ENCODE results near the gene EFCC1.

Gene EFCC1

DNA sequence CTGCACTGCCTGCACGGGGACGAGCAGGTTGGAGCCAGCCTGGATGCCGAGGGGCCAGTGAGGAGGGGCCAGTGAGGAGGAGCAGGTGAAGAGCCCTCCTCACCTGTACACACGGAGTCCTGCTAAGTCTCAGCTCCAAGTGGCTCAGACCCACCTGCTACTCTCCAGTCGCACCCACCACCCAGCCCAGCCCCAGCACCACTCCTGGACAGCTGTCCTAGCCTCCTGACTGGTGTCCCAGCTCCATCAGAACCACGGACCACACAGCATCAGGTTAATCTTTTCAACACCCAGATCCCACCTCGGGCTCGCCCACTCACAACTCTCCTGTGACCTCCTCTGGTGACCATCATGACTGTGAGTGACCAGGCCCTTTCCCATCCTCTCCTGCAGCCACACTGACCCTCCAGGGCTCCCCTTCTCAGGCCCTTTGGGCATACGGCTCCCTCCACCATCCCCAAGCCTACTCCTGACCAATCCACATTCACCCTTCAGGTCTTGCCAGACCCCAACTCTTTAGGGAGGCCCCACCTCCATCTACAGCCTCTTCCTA is 13.8 kb downstream of the EFCC1 start:
- TF ChIP-seq GATA3 (IDR thresholded peaks at IDR 0.05; ENCODE audit: low read depth, low read length) (no peak), GATA2 (IDR thresholded peaks at IDR 0.05; ENCODE audit: low read depth, low read length) (no peak)

DNA sequence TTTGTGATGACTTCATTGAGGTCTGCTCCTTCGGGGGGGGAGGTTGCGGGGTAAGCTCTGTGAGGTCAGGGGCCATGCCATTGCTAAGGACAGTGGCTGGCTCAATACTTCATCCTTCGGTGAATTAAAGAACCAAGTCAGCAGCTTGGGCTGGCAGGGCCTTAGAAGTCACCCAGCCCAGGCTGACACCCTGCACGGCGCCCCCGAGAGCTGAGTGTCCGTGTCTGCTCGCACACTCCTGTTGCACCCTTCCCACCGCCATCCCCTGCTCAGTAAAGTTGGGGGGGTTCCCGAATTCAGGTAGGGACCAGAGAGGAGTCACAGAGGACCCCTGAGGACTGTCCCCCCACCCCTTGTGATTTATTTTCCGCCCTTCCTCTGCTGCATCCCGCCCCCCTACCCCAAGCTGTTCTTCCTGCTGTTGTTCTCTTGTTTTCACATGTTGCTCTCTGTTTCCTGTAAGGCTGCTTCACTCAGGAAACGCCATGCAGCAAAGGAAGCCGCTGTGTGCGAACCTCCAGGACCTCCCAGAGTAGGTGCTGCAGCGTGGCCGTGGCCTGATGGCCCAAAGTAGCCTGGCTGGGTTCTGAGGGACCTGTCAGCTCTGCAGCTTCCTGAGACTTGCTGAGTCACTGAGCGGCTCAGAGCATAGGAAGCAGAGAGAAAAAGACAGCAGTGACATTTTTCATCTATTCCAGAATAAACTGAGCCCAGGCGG is 14.4 kb downstream of the EFCC1 start:
- TF ChIP-seq GATA3 (IDR thresholded peaks at IDR 0.05; ENCODE audit: low read depth, low read length) (no peak), GATA2 (IDR thresholded peaks at IDR 0.05; ENCODE audit: low read depth, low read length) (no peak)

DNA sequence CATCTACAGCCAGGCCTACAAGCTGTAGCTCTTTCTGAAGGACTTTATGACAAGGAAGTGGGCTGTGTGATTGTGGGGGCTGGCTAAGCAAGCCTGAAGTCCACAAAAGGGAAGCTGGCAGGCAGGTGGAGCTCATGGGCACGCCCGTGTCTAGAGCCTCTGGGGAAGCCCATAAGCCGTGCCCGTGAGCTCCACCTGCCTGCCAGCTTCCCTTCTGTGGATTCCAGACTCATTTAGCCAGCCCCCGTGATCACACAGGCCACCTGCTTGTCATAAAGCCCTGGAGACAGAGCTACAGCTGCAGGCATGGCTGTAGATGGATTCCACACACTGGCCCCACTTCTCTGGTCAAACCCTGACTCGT is 15.2 kb downstream of the EFCC1 start:
- TF ChIP-seq GATA3 (IDR thresholded peaks at IDR 0.05; ENCODE audit: low read depth, low read length) (no peak), GATA2 (IDR thresholded peaks at IDR 0.05; ENCODE audit: low read depth, low read length) (no peak)

DNA sequence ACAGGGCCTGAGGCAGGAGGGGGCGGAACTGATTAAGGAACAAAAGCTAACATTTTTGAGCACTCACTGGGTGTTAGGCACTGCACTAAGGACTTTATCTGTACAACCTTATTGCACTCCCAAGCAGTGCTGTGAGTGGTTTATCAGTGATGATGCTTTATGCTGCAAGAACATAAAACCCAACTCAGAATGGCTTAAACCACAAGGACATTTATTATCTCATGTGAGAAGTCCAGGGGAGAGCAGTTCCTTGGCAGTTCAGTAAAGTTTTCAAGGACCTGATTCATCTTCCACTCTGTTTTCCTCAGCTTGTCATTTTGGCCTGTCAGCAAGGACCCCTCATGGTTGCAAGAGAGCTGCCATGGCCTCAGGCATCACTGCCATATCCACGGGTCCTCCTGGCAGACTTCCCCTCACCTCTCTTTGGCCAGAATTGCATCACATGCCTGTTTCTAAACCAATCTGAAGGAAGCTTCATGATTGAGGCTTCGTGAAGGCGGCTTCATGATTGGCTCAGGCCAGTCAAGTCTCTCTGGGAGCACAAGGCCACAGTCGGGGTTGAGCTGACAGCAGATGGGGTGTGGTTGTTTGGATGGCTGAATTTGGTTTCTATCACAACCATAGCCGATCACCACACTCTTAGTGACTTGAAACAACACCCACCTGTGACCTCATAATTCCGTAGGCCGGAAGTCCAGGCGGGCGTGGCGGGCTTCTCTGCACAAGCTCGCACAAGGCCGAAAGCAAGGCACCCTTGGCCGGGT is 15.8 kb downstream of the EFCC1 start:
- TF ChIP-seq GATA2 (IDR thresholded peaks at IDR 0.05; ENCODE audit: low read depth, low read length), result no peak
- TF ChIP-seq GATA3 (IDR thresholded peaks at IDR 0.05; ENCODE audit: low read depth, low read length), result no peak

DNA sequence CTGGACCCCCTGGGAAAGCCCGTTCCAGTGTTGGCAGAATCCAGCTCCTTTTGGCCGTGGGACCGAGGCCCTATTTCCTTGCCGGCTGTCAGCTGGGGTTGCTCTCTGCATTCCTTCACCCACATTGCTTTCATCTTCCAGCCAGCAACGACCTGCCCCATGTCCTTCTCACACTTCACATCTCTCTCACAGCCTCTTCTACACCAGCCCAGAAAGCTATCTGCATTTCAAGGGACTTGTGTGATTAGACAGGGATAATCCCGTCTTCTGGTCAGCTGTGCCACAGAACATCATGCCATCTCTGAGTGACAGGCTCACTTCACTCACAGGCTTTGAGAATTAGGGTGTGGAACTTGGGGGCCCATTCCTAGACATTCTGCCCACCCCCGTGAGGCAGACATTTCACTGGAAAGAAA is 16.4 kb downstream of the EFCC1 start:
- no peak for TF ChIP-seq GATA2 (IDR thresholded peaks at IDR 0.05; ENCODE audit: low read depth, low read length)
- no peak for TF ChIP-seq GATA3 (IDR thresholded peaks at IDR 0.05; ENCODE audit: low read depth, low read length)

DNA sequence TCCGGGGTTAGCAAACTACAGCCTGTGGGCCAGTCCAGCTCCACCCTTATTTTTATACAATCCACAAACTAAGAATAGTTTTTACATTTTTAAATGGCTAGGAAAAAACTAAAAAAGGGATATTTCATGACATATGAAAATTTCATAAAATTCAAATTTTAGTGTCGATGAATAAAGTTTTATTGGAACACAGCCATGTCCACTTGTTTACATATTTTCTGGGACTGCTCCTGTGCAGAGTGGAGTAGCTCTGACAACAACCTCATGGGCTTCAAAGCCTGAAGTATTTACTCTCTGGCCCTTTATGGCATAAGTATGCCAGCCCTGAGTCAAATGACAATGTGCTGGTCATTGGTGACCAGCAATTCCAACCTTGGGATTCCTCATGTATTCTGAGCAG is 17.2 kb downstream of the EFCC1 start:
- TF ChIP-seq GATA2 (IDR thresholded peaks at IDR 0.05; ENCODE audit: low read depth, low read length) (no peak), GATA3 (IDR thresholded peaks at IDR 0.05; ENCODE audit: low read depth, low read length) (no peak)

DNA sequence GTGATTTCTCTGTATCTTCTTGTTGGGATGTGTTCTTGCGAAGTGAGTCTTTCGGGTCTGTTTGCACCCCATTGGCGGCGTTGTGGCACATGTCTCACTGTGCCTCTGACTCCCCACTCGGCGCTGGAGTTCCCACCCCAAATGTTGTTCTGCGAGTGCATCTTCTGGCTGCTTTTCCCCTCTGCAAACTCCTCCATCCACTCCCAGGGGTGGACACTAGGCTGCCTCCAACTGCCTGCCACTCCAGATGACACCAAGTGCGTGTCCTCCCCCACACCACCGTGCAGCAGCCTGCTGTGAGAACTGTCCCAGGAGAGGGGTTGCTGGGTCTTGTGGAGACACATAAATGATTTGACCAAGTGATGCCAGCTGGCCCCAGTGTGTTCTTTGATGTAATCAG is 17.6 kb downstream of the EFCC1 start:
- no peak for TF ChIP-seq GATA3 (IDR thresholded peaks at IDR 0.05; ENCODE audit: low read depth, low read length)
- TF ChIP-seq GATA2 (IDR thresholded peaks at IDR 0.05; ENCODE audit: low read depth, low read length), result no peak

DNA sequence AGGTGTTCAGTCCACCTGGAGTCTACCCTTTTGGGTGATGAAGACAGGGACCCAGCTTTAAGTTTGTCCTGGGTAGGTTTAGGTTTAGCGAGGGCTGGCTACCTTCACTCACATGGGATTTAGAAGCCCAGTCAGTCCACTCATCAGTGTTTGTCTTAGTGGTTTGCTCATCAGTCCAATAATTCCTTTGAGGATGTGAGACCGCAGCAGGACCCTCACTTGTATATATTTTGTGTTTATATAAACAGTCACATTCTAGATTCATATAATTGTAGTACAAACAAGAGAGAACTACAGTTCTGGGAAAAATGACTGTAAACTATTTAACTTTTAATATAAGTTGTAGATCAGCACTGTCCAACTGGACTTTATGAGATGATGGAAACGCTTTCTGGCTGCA is 18.2 kb downstream of the EFCC1 start:
- no peak for TF ChIP-seq GATA3 (IDR thresholded peaks at IDR 0.05; ENCODE audit: low read depth, low read length)
- TF ChIP-seq GATA2 (IDR thresholded peaks at IDR 0.05; ENCODE audit: low read depth, low read length), result no peak

DNA sequence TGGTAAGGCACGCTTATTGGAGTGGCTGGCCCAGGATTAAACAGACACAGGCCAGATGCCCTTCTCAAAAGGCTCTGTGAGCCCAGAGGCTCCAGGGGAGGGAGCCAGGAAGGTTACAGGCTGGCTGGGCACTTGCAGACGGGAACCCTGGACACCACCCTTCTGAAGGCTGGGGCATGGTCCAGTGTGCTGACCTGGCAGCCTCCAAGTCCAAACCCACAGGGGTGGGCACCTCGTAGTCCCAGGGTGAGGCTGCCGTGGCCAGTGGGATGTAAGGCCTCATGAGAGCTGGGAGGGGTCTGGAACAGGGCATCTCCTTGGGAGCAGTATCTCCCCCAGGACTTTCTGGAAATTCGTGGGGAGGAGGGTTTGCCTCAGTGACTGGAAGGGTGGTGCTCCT is 19.6 kb downstream of the EFCC1 start:
- no peak for TF ChIP-seq GATA2 (IDR thresholded peaks at IDR 0.05; ENCODE audit: low read depth, low read length)
- TF ChIP-seq GATA3 (IDR thresholded peaks at IDR 0.05; ENCODE audit: low read depth, low read length), result no peak

DNA sequence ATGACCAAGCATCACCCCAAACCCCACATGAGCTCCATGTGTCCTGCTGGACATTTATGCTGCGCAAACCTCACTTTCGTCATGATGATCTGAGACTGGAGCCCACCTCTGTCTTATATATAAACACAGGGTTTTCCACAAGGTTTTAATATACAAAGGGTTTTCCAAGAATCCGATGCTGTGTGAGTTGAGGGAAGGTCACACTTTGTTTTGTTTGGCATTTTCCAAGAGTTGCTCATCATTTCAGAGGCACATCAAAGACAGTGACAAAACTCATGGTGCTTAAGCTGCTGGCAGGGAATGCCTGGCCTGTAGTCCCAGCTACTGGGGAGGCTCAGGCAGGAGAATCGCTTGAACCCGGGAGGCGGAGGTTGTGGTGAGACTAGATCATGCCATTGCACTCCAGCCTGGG is 20.0 kb downstream of the EFCC1 start:
- TF ChIP-seq GATA2 (IDR thresholded peaks at IDR 0.05; ENCODE audit: low read depth, low read length), result no peak
- TF ChIP-seq GATA3 (IDR thresholded peaks at IDR 0.05; ENCODE audit: low read depth, low read length), result no peak

DNA sequence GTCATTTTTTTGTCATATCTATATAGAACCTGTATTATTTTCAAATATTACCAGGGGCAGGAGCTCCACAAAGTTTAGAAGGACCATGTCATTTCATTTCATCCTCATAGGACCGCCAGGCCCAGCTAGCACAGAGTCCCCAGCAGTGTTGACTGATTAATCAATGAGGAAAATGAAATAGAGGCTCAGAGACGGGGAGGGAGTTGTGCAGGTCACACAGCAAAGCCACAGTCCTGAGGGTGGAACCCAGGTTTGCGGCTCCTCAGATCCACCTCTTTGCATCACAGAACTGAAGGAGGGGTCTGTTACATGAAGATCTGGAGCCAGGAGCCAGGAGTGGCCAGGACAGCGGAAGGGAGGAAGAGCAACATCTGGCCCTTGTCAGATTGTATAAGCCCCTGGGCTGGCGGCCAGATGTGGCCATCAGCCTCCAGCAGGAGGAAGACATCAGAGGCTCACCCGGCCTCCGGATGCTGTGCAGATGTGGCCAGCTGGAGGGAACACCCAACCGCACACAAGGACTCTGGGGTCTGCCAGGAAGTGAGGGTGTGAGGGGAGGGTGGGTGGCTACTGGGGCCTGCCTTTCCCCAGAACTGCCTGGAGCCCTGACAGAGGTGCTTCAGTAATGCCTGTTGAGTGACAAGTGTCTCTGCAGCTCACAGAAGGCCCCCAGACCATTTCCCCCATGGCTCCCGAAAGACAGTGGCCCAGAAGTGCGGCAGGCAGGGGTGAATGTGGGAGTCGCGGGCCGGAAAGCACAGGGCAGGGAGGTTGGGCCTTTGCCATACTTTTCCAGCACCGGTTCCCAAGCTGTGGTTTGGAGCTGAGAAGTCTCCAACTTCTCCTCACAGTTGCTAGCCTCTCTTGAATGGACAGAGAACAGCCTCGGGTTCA is 21.3 kb downstream of the EFCC1 start:
- TF ChIP-seq GATA3 (IDR thresholded peaks at IDR 0.05; ENCODE audit: low read depth, low read length) (no peak), GATA2 (IDR thresholded peaks at IDR 0.05; ENCODE audit: low read depth, low read length) (no peak)

DNA sequence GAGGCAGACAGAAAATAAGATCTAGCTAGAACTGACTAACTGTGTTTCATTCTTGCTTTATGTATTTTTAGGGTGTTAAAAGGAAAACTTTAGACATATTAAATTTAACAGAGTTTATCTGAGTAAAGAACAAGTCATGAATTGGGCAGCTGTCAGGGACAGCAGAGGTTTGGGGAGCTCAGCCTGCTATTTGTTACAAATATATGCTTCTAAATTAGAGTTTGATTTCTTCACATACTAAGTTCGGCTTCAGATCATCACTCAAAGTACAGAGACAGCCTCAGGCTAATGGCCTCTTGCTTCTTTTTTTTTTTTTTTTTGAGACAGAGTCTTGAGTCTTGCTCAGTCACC is 21.9 kb downstream of the EFCC1 start:
- no peak for TF ChIP-seq GATA3 (IDR thresholded peaks at IDR 0.05; ENCODE audit: low read depth, low read length)
- no peak for TF ChIP-seq GATA2 (IDR thresholded peaks at IDR 0.05; ENCODE audit: low read depth, low read length)

DNA sequence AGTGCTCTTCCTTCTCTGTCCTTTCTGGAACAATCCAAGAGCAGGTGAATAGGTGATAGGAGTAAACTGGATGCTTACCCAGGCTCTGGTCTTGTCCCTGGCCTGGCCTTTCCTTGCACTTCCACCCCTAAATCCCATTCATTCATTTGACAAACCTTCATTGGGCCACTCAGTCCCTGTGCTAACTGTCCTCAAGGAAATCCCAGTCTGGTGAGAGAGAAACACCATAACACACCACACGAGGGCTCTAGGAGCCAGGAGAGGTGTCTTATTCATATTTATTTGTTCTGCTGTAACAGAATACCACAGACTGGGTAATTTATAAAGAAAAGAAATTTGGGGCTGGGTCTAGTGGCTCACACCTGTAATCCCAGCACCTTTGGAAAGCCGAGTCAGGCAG is 22.8 kb downstream of the EFCC1 start:
- no peak for TF ChIP-seq GATA3 (IDR thresholded peaks at IDR 0.05; ENCODE audit: low read depth, low read length)
- no peak for TF ChIP-seq GATA2 (IDR thresholded peaks at IDR 0.05; ENCODE audit: low read depth, low read length)

DNA sequence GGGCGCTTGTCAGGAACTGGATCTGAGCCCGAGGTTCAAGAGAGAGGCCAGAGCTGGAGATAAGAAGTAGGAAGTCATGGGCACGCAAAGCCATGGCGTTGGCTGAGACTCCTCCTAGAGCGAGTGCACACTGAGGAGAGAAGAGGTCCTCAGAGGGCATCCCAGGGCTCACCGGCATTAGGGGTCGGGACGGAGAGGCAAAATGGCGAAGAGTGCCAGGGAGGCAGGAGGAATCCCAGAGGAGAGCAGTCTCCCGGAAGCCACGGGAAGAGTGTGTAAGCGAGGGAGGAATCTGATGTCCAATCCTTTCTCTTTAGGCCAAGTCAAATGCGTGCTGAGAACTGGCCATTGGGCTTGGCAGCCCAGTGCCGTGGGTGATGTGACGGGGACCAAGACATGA is 24.0 kb downstream of the EFCC1 start:
- TF ChIP-seq GATA3 (IDR thresholded peaks at IDR 0.05; ENCODE audit: low read depth, low read length), result no peak
- TF ChIP-seq GATA2 (IDR thresholded peaks at IDR 0.05; ENCODE audit: low read depth, low read length), result no peak

All from SH-SY5Y (cell line).